NCI-H2227 treated with DMSO at 0.1 percent for 48 hours (cell line): ENCODE results near the gene TRNP1.
"Not testable (repeated sequence)": the region's sequence is repeated elsewhere in the genome, so short reads cannot be mapped to it uniquely, and the experiment has no call there.

Experiments
- DNase-seq: peaks from one replicate; lab custom pipeline; 2025; lab: John Stamatoyannopoulos, UW

TRNP1 gene

DNA sequence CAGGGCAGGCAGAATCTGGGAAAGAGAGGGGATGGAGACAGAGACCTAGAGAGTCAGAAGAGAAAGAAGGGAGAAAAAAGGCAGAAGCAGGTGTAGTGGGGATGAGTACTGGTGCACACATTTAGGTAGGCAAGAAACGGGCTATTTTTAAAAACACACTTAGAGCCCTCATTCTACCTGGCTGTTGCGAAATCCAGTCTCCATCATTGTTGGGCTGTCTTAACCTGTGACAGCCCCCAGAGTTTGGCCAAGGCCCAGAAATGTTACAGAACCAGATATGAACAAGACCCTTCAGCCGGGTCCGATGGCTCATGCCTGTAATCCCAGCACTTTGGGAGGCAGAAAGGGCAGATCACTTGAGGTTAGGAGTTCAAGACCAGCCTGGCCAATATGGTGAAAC lies 20.7 kb upstream of the TRNP1 start:
- no peak for DNase-seq

- DNase-seq, result no peak
Measured at GRCh38 chr1:26976621-26977510, 16.6 kb upstream of the TRNP1 start.

- DNase-seq, result no peak
Measured at GRCh38 chr1:26978901-26979300, 14.6 kb upstream of the TRNP1 start.

DNA sequence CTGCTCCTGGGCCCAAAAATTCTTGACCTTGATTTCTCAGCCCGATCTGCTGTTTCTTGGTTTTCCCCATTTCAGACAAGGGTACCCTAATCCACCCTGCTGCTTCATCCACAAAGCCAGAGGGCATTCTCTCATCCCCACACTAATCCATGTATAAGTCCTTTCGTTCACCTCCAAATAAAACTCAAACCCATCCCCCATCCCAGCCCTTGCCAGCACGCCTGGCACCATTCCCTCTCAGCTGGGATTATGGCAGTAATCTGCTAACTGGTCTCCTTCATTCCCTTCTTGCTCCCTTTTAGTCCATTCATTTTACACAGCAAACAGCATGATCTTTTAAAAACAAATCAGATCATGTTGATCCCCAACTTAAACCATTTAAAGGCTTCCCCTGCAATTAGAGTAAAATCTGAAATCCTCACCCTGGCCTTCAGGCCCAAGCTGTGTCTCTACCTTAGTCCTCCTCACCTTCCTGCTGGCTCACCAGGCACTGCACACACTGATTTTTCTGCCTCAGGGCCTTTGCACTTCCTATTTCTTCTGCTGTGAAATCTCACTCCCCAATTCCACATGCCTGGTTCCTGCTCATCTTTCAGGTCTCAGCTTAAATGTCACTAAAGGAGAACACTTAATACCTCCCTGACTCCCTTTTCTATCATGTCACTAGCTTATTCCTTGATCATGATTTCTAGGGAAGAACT lies 12.2 kb upstream of the TRNP1 start:
- no peak for DNase-seq

- DNase-seq, result no peak
Measured at GRCh38 chr1:26983863-26984262, 9.6 kb upstream of the TRNP1 start.

DNA sequence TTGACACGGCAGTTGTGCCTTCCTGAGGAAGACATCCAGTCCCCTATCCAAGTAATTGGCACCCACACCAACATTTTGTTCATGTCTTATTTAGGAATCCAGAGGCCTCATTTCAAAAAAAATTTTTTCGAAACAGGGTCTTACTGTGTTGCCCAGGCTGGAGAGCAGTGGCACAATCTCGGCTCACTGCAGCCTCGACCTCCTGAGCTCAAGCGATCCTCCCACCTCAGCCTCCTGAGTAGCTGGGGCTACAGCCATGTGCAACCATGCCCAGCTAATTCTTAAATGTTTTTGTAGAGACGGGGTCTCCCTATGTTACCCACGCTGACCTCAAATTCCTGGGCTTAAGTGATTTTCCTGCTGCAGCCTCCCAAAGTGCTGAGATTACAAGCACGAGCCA lies 9.2 kb upstream of the TRNP1 start:
- no peak for DNase-seq

GRCh38 chr1:26986658-26987057 lies 6.8 kb upstream of the TRNP1 start:
- no peak for DNase-seq

DNA sequence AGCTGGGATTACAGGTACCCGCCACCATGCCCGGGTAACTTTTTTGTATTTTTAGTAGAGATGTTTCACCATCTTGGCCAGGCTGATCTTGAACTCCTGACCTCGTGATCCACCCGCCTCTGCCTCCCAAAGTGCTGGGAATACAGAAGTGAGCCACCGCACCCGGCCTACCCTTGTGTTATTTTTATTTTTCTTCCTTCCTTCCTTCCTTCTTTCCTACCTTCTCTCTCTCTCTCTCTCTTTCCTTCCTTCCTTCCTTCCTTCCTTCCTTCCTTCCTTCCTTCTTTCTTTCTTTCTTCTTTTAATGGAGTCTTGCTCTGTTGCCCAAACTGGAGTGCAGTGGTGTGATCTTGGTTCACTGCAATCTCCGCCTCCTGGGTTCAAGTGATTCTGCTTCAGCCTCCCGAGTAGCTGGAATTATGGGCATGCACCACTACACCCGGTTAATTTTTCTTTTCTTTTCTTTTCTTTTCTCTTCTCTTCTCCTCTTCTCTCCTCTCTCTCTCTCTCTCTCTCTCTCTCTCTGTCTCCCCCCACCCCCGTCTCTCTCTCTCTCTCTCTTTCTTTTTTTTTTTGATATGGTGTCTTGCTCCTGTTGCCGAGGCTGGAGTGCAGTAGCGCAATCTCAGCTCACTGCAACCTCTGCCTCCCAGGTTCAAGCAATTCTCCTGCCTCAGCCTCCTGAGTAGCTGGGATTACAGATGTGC lies 3.9 kb upstream of the TRNP1 start:
- not testable (repeated sequence) for DNase-seq

GRCh38 chr1:26991310-26992116 lies 2.0 kb upstream of the TRNP1 start:
- no peak for DNase-seq

GRCh38 chr1:26994020-26994786 lies 711 bp downstream of the TRNP1 start:
- no peak for DNase-seq

GRCh38 chr1:26994787-26995517 lies 1.5 kb downstream of the TRNP1 start:
- no peak for DNase-seq

DNA sequence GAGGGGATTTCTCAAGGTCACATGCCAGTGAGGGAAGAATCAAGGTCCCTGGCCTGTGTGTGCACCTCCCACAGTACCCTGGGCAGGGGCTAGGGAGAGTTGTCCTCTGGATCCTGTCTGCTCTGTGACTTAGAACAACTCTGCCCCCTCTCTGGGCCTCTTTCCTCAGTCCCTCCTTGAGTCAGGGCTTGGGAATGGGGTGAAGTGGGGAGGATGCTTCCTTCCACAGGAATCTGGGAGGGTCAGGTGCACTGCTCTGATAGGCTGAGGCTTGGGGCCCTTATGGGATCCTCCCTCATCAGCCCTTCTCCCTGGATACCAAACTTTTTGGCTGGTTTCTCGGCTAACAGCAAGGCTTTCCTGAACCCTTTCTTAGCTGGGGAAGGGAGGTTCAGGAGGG lies 2.5 kb downstream of the TRNP1 start:
- no peak for DNase-seq

- no peak for DNase-seq
Measured at GRCh38 chr1:26996665-26997064, 3.2 kb downstream of the TRNP1 start.

DNA sequence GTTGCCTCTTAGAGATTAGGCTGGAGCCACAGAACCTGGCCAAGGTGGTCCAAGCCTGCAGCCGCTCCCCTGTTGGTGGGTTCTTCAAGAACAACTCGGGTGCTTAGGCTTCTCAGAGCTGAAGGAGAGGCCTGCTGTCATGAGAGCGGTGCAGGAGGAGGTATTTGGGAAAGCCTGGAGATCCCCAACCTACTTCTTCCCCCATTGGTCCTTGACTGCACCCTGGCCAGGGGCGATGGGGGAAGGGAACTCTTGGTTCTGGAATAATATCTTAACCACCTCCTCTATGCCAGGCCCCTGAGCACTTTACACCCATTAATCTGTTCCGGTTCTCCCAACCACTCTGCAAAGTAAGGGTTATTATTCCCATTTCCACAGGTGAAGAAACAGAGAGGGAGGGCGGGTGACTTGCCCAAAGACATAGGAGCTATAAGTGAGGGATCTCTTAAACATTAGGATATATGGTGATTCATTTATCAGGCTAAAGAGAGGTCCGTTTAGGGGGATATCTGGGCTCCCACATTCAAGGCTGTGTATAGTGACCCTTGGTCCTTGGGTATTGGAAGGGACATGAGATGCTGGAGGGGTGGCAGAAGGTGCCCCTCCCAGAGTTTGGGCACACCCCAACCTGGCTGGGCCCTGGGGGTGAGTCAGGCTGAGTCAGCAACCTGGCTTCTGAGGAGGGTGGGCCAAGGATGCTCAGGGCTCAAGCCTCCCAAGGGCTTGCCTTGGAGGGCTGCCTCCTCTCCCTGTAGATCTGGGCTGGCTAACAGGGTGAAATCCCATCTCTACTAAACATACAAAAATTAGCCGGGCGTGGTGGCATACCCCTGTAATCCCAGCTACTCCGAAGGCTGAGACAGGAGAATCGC lies 5.2 kb downstream of the TRNP1 start:
- no peak for DNase-seq

- no peak for DNase-seq
Measured at GRCh38 chr1:26999440-26999987, 6.0 kb downstream of the TRNP1 start.

- DNase-seq, result no peak
Measured at GRCh38 chr1:27000090-27000816, 6.8 kb downstream of the TRNP1 start.

- DNase-seq, result no peak
Measured at GRCh38 chr1:27000817-27001460, 7.4 kb downstream of the TRNP1 start.
